Stimulated activated CD4-positive, alpha-beta T cell treated with anti-CD3 and anti-CD28 coated beads, Interleukin-2, amount 100 ng/mL, for 24 hours (primary cell): ENCODE measurements around the gene GARIN1A.
A peak's percentile ranks its signal among the peaks of the same experiment; 100 is the strongest.
"Not testable (repeated sequence)": the region's sequence is repeated elsewhere in the genome, so short reads cannot be mapped to it uniquely, and the experiment has no call there.

Experiments
- DNase-seq, 2 donors: peaks; one replicate each; pipeline ENCODE4 v3.0.0-alpha.2; 2020

Gene GARIN1A

GRCh38 chr7:128671992-128672391 lies at the start of gene GARIN1A:
TSS of gene GARIN1A (plus strand) at chr7:128672292. CDS start at chr7:128672398, 106 bp downstream.
- DNase-seq = no peak

GRCh38 chr7:128627124-128627523 lies 45.0 kb upstream of the GARIN1A start:
- not testable (repeated sequence) for DNase-seq

GRCh38 chr7:128633915-128634314 lies 38.2 kb upstream of the GARIN1A start:
- DNase-seq = not testable (repeated sequence)

- not testable (repeated sequence) for DNase-seq
Observed at GRCh38 chr7:128645206-128645605, 26.9 kb upstream of the GARIN1A start.

- not testable (repeated sequence) for DNase-seq
Observed at GRCh38 chr7:128645844-128646243, 26.2 kb upstream of the GARIN1A start.

- DNase-seq = not testable (repeated sequence)
Observed at GRCh38 chr7:128646877-128647276, 25.2 kb upstream of the GARIN1A start.

- not testable (repeated sequence) for DNase-seq
Observed at GRCh38 chr7:128651096-128651495, 21.0 kb upstream of the GARIN1A start.

- DNase-seq = not testable (repeated sequence)
Observed at GRCh38 chr7:128652606-128653005, 19.5 kb upstream of the GARIN1A start.

- DNase-seq = not testable (repeated sequence)
Observed at GRCh38 chr7:128653197-128653596, 18.9 kb upstream of the GARIN1A start.

GRCh38 chr7:128654080-128654479 lies 18.0 kb upstream of the GARIN1A start:
- DNase-seq = not testable (repeated sequence)

GRCh38 chr7:128654501-128654900 lies 17.6 kb upstream of the GARIN1A start:
- not testable (repeated sequence) for DNase-seq

- not testable (repeated sequence) for DNase-seq
Observed at GRCh38 chr7:128658428-128658827, 13.7 kb upstream of the GARIN1A start.

GRCh38 chr7:128660596-128660995 lies 11.5 kb upstream of the GARIN1A start:
- DNase-seq = no peak

GRCh38 chr7:128661446-128661845 lies 10.6 kb upstream of the GARIN1A start:
- no peak for DNase-seq

GRCh38 chr7:128662091-128662490 lies 10.0 kb upstream of the GARIN1A start:
- DNase-seq = no peak

GRCh38 chr7:128663223-128663622 lies 8.9 kb upstream of the GARIN1A start:
- not testable (repeated sequence) for DNase-seq

- DNase-seq = no peak
Observed at GRCh38 chr7:128665057-128665456, 7.0 kb upstream of the GARIN1A start.

- DNase-seq = no peak
Observed at GRCh38 chr7:128666200-128666599, 5.9 kb upstream of the GARIN1A start.

GRCh38 chr7:128672927-128673517 lies 930 bp downstream of the GARIN1A start:
- peak in 1 of 2 donors; percentile 20 for DNase-seq

GRCh38 chr7:128673571-128673970 lies 1.5 kb downstream of the GARIN1A start:
- no peak for DNase-seq

GRCh38 chr7:128676665-128677064 lies 4.6 kb downstream of the GARIN1A start:
- no peak for DNase-seq

GRCh38 chr7:128679920-128680319 lies 7.8 kb downstream of the GARIN1A start:
- DNase-seq = no peak

GRCh38 chr7:128681794-128682537 lies 9.9 kb downstream of the GARIN1A start:
- no peak for DNase-seq

- not testable (repeated sequence) for DNase-seq
Observed at GRCh38 chr7:128683270-128683669, 11.2 kb downstream of the GARIN1A start.
